GM23338 (cell line): Measurements from ENCODE around the gene ANOS1. TPM values are rescaled to one million over a fixed set of nuclear protein-coding genes. Genes with fewer than 3 reads are reported as not detected.

Experiments
- ATAC-seq: fragments of 200-7000 bp; cut with Tn5 transposase; 3 replicates; pipeline ENCODE4 v1.9.1; 2020
- DNase-seq: peaks from one replicate; pipeline ENCODE4 v3.0.0-alpha.2; 2015; ENCODE audit warnings: low spot score
- H2AFZ ChIP-seq: fragments of 200-600 bp; sonication (generic); 2 replicates; pipeline ENCODE4 v1.8.0; 2016; ENCODE audit warnings: antibody characterized with exemption, mild to moderate bottlenecking, moderate library complexity
- H3F3A ChIP-seq: fragments of 200-600 bp; sonication (generic); replicated peaks from 2 replicates; pipeline ENCODE4 v1.8.0; 2017; ENCODE audit warnings: antibody characterized with exemption, mixed run types, low read depth
- H3K27ac ChIP-seq: fragments of 200-600 bp; sonication (generic); 2 replicates; pipeline ENCODE4 v1.6.1; 2016; ENCODE audit warnings: low read depth
- H3K27me3 ChIP-seq: fragments of 200-600 bp; sonication (generic); 2 replicates; pipeline ENCODE4 v1.8.0; 2016; ENCODE audit warnings: mild to moderate bottlenecking, mixed run types, moderate library complexity; ENCODE audit not compliant: insufficient read depth
- H3K36me3 ChIP-seq: fragments of 200-600 bp; sonication (generic); 2 replicates; pipeline ENCODE4 v1.8.0; 2016; ENCODE audit warnings: mild to moderate bottlenecking; ENCODE audit not compliant: insufficient read depth
- H3K4me1 ChIP-seq: fragments of 200-600 bp; sonication (generic); 2 replicates; pipeline ENCODE4 v1.8.0; 2016; ENCODE audit warnings: mild to moderate bottlenecking, moderate library complexity; ENCODE audit not compliant: insufficient read depth
- H3K4me2 ChIP-seq: fragments of 200-600 bp; sonication (generic); 2 replicates; pipeline ENCODE4 v1.7.1; 2017; ENCODE audit warnings: mixed run types
- H3K4me3 ChIP-seq: fragments of 200-600 bp; sonication (generic); 2 replicates; pipeline ENCODE4 v1.6.1; 2016; ENCODE audit warnings: mixed run types
- H3K79me2 ChIP-seq: fragments of 200-600 bp; sonication (generic); replicated peaks from 2 replicates; pipeline ENCODE4 v1.8.0; 2017; ENCODE audit warnings: mild to moderate bottlenecking; ENCODE audit not compliant: insufficient read depth
- H3K9me2 ChIP-seq: fragments of 200-600 bp; sonication (generic); 2 replicates; pipeline ENCODE4 v1.8.0; 2017; ENCODE audit not compliant: insufficient read depth
- H4K20me1 ChIP-seq: fragments of 200-600 bp; sonication (generic); replicated peaks from 2 replicates; pipeline ENCODE4 v1.8.0; 2017; ENCODE audit warnings: mild to moderate bottlenecking; ENCODE audit not compliant: insufficient read depth
- H3K27ac Mint-ChIP-seq: 2 replicates; pipeline ENCODE4 v1.8.0; 2020; ENCODE audit warnings: inconsistent platforms, mild to moderate bottlenecking, moderate library complexity, mixed read lengths
- H3K27me3 Mint-ChIP-seq: 3 replicates; pipeline ENCODE4 v1.8.0; 2022; ENCODE audit warnings: low read depth, mild to moderate bottlenecking, moderate library complexity, mixed read lengths, inconsistent platforms; ENCODE audit not compliant: insufficient read depth, poor library complexity
- H3K36me3 Mint-ChIP-seq: 3 replicates; pipeline ENCODE4 v1.8.0; 2021; ENCODE audit warnings: low read depth, mild to moderate bottlenecking, inconsistent platforms, moderate library complexity, mixed read lengths
- H3K4me1 Mint-ChIP-seq: 3 replicates; pipeline ENCODE4 v1.8.0; 2020; ENCODE audit warnings: mild to moderate bottlenecking, inconsistent platforms, mixed read lengths
- H3K4me3 Mint-ChIP-seq: 3 replicates; pipeline ENCODE4 v1.8.0; 2021; ENCODE audit warnings: moderate library complexity, mild to moderate bottlenecking, inconsistent platforms, mixed read lengths
- H3K9me3 Mint-ChIP-seq: 3 replicates; pipeline ENCODE4 v1.8.0; 2020; ENCODE audit warnings: moderate library complexity, mild to moderate bottlenecking, inconsistent platforms, mixed read lengths
- CREB1 ChIP-seq: fragments of 250-450 bp; sonication (Bioruptor Pico); IDR thresholded peaks from 2 replicates; pipeline ENCODE4 v1.5.0; 2020; ENCODE audit warnings: low read depth, mild to moderate bottlenecking, moderate library complexity
- EZH2 ChIP-seq: fragments of 200-600 bp; sonication (generic); IDR thresholded peaks from one replicate; pipeline ENCODE4 v1.8.0; 2017; ENCODE audit warnings: antibody characterized with exemption, mild to moderate bottlenecking, low read depth; ENCODE audit not compliant: unreplicated experiment
- EZH2phosphoT487 ChIP-seq: fragments of 200-600 bp; sonication (generic); IDR thresholded peaks from one replicate; pipeline ENCODE4 v1.8.1; 2018; ENCODE audit warnings: antibody characterized with exemption; ENCODE audit not compliant: unreplicated experiment
- JUNB ChIP-seq: IDR thresholded peaks from one replicate; pipeline ENCODE4 v1.6.1; 2016; ENCODE audit warnings: antibody characterized with exemption; ENCODE audit not compliant: unreplicated experiment
- NANOG ChIP-seq: IDR thresholded peaks from 2 replicates; pipeline ENCODE4 v1.6.1; 2016; ENCODE audit warnings: antibody characterized with exemption, borderline replicate concordance
- STAT1 ChIP-seq: IDR thresholded peaks from one replicate; pipeline ENCODE4 v1.6.1; 2016; ENCODE audit warnings: antibody characterized with exemption; ENCODE audit not compliant: unreplicated experiment
- polyA plus RNA-seq: library from polyadenylated mRNA; unstranded; fragments of >200 nt; fragmentation: Nextera tagmentation; extraction: Ambion mirVana; gene quantifications from 2 replicates; pipeline ENCODE4 v1.2.1, GENCODE V29; 2016
- total RNA-seq: library from RNA; depleted of rRNA; stranded (reverse); fragments of >200 nt; shearing (Covaris generic); gene quantifications from 2 replicates; pipeline ENCODE4 v1.2.3, GENCODE V29; 2014
- TF ChIP-seq, protein P1 (sequence below), 2 experiments: fragments of 200-600 bp in 1 of 2; sonication (generic) in 1 of 2; conservative IDR thresholded peaks; 2 replicates each; pipeline versions ENCODE4 v1.5.1 to v1.6.1; 2016 to 2017; ENCODE audit warnings: antibody characterized with exemption in 2 of 2, low read depth in 2 of 2, mild to moderate bottlenecking in 2 of 2, moderate library complexity in 1 of 2
- TF ChIP-seq, protein P2 (sequence below): IDR thresholded peaks from 2 replicates; pipeline ENCODE4 v1.6.1; 2016; ENCODE audit warnings: antibody characterized with exemption
- TF ChIP-seq, protein P3 (sequence below): fragments of 250-450 bp; sonication (Bioruptor Pico); IDR thresholded peaks from 2 replicates; pipeline ENCODE4 v1.5.0; 2020; ENCODE audit warnings: mild to moderate bottlenecking, moderate library complexity

ANOS1 gene
- total and polyA plus RNA-seq, 2 experiments from 2014 or later = 21.8 to 68.5 TPM

DNA sequence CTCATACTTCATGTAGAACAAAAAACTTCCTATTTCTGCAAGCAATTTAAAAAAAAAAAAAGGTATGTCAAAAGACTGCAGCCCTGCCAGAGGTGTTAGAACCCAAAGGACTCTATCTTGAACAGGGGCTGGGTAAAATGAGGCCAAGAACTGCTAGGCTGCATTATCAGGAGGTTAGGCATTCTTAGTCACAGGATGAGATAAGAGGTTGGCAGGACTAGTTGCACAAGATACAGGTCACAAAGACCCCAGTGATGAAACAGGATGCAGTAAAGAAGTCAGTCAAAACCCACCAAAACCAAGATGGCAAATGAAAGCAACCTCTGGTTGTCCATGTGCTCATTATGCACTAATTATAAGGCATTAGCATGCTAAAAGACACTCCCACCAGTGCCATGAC lies 104.1 kb downstream of the ANOS1 start:
- Mint-ChIP-seq H3K4me3 (no peak overlapping the region), H3K27me3 (peaks cover 2% of the 10 kb centered on the region), H3K27ac (no peak overlapping the region), H3K9me3 (no peaks in the 10 kb centered on the region), H3K4me1 (peaks cover 19% of the 10 kb centered on the region), H3K36me3 (peaks cover 27% of the 10 kb centered on the region)
- Histone ChIP-seq H3K4me2 (no peak overlapping the region), H3K27ac (no peak overlapping the region), H3K4me1 (peaks cover 12% of the 10 kb centered on the region), H3K9me2 (no peaks in the 10 kb centered on the region), H3K79me2 (peaks cover 60% of the 10 kb centered on the region), H4K20me1 (no peaks in the 10 kb centered on the region), H3K36me3 (no peaks in the 10 kb centered on the region), H3K4me3 (no peak overlapping the region), H3K27me3 (no peaks in the 10 kb centered on the region), H3F3A (no peaks in the 10 kb centered on the region), H2AFZ (no peak overlapping the region)
- TF ChIP-seq, protein P1, sequence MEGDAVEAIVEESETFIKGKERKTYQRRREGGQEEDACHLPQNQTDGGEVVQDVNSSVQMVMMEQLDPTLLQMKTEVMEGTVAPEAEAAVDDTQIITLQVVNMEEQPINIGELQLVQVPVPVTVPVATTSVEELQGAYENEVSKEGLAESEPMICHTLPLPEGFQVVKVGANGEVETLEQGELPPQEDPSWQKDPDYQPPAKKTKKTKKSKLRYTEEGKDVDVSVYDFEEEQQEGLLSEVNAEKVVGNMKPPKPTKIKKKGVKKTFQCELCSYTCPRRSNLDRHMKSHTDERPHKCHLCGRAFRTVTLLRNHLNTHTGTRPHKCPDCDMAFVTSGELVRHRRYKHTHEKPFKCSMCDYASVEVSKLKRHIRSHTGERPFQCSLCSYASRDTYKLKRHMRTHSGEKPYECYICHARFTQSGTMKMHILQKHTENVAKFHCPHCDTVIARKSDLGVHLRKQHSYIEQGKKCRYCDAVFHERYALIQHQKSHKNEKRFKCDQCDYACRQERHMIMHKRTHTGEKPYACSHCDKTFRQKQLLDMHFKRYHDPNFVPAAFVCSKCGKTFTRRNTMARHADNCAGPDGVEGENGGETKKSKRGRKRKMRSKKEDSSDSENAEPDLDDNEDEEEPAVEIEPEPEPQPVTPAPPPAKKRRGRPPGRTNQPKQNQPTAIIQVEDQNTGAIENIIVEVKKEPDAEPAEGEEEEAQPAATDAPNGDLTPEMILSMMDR (conservative IDR thresholded peaks at IDR 0.05; ENCODE audit: low read depth in 2 of 2) = no peak
- TF ChIP-seq, protein P2, sequence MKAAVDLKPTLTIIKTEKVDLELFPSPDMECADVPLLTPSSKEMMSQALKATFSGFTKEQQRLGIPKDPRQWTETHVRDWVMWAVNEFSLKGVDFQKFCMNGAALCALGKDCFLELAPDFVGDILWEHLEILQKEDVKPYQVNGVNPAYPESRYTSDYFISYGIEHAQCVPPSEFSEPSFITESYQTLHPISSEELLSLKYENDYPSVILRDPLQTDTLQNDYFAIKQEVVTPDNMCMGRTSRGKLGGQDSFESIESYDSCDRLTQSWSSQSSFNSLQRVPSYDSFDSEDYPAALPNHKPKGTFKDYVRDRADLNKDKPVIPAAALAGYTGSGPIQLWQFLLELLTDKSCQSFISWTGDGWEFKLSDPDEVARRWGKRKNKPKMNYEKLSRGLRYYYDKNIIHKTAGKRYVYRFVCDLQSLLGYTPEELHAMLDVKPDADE = no peak
- no peak for TF ChIP-seq NANOG
- TF ChIP-seq CREB1 (CRISPR knock-in tag) = no peak
- no peak for TF ChIP-seq EZH2
- no peak for TF ChIP-seq EZH2phosphoT487
- TF ChIP-seq JUNB = no peak
- TF ChIP-seq, protein P3, sequence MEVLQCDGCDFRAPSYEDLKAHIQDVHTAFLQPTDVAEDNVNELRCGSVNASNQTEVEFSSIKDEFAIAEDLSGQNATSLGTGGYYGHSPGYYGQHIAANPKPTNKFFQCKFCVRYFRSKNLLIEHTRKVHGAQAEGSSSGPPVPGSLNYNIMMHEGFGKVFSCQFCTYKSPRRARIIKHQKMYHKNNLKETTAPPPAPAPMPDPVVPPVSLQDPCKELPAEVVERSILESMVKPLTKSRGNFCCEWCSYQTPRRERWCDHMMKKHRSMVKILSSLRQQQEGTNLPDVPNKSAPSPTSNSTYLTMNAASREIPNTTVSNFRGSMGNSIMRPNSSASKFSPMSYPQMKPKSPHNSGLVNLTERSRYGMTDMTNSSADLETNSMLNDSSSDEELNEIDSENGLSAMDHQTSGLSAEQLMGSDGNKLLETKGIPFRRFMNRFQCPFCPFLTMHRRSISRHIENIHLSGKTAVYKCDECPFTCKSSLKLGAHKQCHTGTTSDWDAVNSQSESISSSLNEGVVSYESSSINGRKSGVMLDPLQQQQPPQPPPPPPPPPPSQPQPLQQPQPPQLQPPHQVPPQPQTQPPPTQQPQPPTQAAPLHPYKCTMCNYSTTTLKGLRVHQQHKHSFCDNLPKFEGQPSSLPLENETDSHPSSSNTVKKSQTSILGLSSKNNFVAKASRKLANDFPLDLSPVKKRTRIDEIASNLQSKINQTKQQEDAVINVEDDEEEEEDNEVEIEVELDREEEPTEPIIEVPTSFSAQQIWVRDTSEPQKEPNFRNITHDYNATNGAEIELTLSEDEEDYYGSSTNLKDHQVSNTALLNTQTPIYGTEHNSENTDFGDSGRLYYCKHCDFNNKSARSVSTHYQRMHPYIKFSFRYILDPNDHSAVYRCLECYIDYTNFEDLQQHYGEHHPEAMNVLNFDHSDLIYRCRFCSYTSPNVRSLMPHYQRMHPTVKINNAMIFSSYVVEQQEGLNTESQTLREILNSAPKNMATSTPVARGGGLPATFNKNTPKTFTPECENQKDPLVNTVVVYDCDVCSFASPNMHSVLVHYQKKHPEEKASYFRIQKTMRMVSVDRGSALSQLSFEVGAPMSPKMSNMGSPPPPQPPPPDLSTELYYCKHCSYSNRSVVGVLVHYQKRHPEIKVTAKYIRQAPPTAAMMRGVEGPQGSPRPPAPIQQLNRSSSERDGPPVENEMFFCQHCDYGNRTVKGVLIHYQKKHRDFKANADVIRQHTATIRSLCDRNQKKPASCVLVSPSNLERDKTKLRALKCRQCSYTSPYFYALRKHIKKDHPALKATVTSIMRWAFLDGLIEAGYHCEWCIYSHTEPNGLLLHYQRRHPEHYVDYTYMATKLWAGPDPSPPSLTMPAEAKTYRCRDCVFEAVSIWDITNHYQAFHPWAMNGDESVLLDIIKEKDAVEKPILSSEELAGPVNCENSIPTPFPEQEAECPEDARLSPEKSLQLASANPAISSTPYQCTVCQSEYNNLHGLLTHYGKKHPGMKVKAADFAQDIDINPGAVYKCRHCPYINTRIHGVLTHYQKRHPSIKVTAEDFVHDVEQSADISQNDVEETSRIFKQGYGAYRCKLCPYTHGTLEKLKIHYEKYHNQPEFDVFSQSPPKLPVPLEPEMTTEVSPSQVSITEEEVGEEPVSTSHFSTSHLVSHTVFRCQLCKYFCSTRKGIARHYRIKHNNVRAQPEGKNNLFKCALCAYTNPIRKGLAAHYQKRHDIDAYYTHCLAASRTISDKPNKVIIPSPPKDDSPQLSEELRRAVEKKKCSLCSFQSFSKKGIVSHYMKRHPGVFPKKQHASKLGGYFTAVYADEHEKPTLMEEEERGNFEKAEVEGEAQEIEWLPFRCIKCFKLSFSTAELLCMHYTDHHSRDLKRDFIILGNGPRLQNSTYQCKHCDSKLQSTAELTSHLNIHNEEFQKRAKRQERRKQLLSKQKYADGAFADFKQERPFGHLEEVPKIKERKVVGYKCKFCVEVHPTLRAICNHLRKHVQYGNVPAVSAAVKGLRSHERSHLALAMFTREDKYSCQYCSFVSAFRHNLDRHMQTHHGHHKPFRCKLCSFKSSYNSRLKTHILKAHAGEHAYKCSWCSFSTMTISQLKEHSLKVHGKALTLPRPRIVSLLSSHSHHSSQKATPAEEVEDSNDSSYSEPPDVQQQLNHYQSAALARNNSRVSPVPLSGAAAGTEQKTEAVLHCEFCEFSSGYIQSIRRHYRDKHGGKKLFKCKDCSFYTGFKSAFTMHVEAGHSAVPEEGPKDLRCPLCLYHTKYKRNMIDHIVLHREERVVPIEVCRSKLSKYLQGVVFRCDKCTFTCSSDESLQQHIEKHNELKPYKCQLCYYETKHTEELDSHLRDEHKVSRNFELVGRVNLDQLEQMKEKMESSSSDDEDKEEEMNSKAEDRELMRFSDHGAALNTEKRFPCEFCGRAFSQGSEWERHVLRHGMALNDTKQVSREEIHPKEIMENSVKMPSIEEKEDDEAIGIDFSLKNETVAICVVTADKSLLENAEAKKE (CRISPR knock-in tag) = no peak
- TF ChIP-seq STAT1 = no peak
- DNase-seq (no peak), ATAC-seq (no peak)
